Measurements from ENCODE around the gene FGD2. TPM values are rescaled to one million over a fixed set of nuclear protein-coding genes. Genes with fewer than 3 reads are reported as not detected.

The FGD2 gene
- total and polyA plus RNA-seq, 2 of the 8 experiments (the other 6 are each of a cell fraction or from before 2014, with no cell fraction given), result 0.12 to 0.32 TPM

DNA sequence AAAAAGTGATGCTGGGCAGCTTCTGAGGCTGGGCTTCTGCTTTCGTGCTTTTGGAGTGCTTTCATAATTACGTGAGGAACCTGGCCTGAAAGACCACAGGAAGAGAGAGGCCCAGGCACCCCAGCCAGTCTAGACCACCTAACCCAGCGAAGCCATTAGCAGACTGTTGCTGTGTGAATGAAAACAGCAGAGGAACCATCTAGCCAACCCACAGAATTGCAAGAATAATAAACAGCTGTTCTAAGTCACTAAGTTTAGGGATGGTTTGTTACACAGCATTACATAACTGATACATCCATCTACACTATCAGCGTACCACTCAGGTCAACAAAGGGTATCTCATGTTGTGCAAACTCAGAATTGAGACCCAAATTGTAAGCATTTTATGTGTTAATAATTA, 34.5 kb downstream of the FGD2 start (continued):
- TF ChIP-seq, protein P1, sequence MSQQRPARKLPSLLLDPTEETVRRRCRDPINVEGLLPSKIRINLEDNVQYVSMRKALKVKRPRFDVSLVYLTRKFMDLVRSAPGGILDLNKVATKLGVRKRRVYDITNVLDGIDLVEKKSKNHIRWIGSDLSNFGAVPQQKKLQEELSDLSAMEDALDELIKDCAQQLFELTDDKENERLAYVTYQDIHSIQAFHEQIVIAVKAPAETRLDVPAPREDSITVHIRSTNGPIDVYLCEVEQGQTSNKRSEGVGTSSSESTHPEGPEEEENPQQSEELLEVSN (IDR thresholded peaks at IDR 0.05), result no peak
- TF ChIP-seq CBX5 (IDR thresholded peaks at IDR 0.05; ENCODE audit: low read depth, low read length), result no peak
- TF ChIP-seq, protein P2, sequence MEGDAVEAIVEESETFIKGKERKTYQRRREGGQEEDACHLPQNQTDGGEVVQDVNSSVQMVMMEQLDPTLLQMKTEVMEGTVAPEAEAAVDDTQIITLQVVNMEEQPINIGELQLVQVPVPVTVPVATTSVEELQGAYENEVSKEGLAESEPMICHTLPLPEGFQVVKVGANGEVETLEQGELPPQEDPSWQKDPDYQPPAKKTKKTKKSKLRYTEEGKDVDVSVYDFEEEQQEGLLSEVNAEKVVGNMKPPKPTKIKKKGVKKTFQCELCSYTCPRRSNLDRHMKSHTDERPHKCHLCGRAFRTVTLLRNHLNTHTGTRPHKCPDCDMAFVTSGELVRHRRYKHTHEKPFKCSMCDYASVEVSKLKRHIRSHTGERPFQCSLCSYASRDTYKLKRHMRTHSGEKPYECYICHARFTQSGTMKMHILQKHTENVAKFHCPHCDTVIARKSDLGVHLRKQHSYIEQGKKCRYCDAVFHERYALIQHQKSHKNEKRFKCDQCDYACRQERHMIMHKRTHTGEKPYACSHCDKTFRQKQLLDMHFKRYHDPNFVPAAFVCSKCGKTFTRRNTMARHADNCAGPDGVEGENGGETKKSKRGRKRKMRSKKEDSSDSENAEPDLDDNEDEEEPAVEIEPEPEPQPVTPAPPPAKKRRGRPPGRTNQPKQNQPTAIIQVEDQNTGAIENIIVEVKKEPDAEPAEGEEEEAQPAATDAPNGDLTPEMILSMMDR (IDR thresholded peaks at IDR 0.05; ENCODE audit: control extremely low read depth in 1 of 3, insufficient read depth in 1 of 3, low read depth in 1 of 3, low read length in 3 of 3), result no peak

All from H1 (cell line).